Panc1 (cell line): Measurements from ENCODE around the gene ACO1.

Source experiments
- TCF7L2 ChIP-seq: IDR thresholded peaks from 2 replicates; pipeline ENCODE4 v1.6.1; 2011; ENCODE audit warnings: mild to moderate bottlenecking, low read depth, low read length, inconsistent platforms
- TF ChIP-seq, protein P1 (sequence below): fragments of 450-650 bp; IDR thresholded peaks from 2 replicates; pipeline ENCODE4 v1.5.1; 2017; ENCODE audit warnings: mild to moderate bottlenecking

DNA sequence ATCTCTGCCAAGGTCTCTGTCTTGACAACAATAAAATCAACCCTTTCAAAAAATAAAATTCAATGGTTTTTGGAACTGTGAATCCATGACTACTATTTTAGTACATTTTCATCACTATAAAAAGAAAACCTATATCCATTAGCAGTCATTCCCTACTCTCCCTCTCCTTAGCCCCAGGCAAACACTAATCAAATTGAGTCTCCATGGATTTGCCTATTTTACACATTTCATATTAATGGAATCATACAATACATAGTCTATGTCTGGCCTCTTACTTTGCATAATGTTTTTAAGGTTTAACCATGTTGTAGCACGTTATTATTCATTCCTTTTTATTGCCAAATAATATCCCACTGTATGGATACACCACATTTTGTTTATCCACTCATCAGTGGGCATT, 117.4 kb downstream of the ACO1 start:
- TF ChIP-seq, protein P1, sequence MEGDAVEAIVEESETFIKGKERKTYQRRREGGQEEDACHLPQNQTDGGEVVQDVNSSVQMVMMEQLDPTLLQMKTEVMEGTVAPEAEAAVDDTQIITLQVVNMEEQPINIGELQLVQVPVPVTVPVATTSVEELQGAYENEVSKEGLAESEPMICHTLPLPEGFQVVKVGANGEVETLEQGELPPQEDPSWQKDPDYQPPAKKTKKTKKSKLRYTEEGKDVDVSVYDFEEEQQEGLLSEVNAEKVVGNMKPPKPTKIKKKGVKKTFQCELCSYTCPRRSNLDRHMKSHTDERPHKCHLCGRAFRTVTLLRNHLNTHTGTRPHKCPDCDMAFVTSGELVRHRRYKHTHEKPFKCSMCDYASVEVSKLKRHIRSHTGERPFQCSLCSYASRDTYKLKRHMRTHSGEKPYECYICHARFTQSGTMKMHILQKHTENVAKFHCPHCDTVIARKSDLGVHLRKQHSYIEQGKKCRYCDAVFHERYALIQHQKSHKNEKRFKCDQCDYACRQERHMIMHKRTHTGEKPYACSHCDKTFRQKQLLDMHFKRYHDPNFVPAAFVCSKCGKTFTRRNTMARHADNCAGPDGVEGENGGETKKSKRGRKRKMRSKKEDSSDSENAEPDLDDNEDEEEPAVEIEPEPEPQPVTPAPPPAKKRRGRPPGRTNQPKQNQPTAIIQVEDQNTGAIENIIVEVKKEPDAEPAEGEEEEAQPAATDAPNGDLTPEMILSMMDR: no peak
- TF ChIP-seq TCF7L2: no peak
